Measurements from ENCODE around the gene TUBB6. TPM values are rescaled to one million over a fixed set of nuclear protein-coding genes. Genes with fewer than 3 reads are reported as not detected.

The TUBB6 gene
- total and polyA plus RNA-seq, 2 of the 8 experiments (the other 6 are each of a cell fraction or from before 2014, with no cell fraction given): 126 to 223 TPM

DNA sequence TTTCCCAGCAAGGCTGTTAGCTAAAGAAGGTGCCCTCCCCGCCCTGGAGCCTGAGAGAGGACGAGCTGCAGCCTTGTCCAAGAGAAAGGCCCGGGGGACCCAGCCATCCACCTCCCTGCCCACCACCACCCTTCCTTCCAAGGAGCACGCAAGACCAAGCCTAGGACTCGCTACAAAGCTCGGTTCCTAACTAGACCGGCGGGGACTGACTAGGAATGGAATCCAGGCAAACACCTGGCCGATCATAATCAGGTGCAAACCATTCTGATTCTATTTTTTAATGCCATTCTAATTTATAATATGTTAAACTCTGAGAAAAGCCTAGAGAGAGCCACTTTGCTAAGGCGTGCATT is 19.7 kb upstream of the TUBB6 start (continued):
- TF ChIP-seq, protein P1, sequence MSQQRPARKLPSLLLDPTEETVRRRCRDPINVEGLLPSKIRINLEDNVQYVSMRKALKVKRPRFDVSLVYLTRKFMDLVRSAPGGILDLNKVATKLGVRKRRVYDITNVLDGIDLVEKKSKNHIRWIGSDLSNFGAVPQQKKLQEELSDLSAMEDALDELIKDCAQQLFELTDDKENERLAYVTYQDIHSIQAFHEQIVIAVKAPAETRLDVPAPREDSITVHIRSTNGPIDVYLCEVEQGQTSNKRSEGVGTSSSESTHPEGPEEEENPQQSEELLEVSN (IDR thresholded peaks at IDR 0.05): no peak

Measured in H1 (cell line).